Activated CD8-positive, alpha-beta memory T cell treated with anti-CD3 and anti-CD28 coated beads, Interleukin-2, amount 50 U/mL, for 24 hours (primary cell): ENCODE measurements around the gene REG4.

Source experiments
- DNase-seq: peaks from one replicate; pipeline ENCODE4 v3.0.0-alpha.2; 2020; ENCODE audit errors: extremely low read depth

The REG4 gene

GRCh38 chr1:119781434-119782210 lies 29.6 kb downstream of the REG4 start:
- no peak for DNase-seq

- no peak for DNase-seq
Observed at GRCh38 chr1:119779869-119780356, 31.3 kb downstream of the REG4 start.

DNA sequence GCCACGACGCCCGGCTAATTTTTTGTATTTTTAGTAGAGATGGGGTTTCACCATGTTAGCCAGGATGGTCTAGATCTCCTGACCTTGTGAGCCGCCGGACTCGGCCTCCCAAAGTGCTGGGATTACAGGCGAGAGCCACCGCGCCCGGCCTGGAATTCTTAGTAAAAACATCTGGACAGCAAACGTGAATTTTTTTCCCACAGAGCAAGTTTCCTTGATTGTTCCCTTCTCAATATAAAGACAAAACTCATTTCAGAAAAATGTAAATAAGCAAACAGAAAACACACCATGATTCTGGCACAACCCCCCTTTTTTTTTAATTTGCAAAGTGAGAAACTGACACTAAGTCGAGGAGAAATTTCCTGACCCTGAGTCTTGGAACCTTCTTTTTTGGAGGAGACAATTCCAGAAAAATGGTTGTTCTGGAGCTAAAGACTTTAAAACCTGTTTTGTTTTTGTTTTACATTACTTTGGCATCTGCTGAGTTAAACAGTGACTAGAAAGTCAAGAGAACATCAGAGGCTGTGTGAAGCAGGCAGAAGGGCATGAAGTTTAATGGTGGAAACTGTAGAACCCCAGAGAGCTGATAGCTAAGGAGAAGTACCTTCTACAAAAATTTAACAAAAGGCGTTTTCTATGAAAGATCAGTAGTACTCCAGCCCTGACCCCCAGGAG lies 32.2 kb downstream of the REG4 start:
- no peak for DNase-seq

- DNase-seq = no peak
Observed at GRCh38 chr1:119778359-119778758, 32.9 kb downstream of the REG4 start.

DNA sequence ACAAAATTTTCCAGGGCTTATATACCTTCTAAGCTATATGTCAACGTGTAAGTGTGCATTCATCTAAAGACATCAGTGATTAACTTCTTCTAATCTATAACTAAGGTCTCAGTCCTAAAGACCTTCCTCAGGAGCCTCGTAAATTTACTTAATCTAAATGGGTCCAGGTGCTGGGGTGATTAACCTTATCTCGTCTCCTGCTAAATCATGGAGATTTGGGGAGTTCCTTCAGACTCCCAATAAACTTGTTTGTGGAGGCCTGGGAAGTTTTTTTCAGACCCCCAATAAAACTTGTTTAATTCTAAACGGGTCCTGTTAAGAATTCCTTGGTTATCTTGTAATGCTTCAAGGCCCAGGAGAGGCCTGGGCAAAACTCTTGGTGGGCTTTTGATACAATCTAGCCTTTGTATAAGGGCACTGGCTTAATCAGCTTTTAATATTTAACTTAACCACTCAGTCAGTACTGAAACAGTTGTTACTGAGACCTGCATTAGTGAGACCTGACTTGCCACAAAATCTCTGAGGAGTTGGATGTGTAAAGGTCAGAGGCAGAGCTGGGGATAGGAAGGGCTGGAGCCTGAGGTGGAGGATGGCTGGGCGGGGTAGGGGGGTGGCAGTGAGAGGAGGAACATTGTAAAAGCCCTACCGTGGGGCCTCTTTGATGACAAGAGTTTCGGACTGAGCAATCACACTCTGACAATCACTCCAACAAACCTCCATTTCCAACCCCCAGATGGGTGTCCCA lies 36.3 kb downstream of the REG4 start:
- no peak for DNase-seq

DNA sequence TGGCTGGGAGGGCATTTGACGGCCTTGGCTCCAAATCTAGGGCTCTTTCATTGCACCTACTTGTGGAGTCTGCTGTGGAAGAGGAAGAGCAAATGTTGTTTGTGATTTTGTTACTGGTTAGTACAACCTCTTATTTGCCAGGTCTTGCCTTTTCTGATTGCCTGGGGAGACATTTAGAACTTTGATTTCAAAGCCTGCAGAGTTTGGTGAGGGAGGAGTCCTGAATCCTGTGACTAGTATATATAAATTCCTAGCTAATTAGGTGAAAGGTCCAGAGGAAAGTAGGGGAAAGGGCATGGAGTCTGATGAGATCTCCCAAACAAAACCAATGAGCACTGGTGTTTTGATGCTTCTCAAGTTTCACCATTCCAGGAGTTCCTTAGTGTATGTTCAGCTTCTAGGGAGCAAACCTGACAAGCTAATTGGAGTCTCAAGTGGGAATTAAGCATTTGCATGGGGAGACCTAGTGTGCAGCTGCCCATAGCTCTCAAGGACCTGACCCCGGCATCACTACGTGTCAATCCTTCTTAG lies 37.5 kb downstream of the REG4 start:
- DNase-seq = no peak

DNA sequence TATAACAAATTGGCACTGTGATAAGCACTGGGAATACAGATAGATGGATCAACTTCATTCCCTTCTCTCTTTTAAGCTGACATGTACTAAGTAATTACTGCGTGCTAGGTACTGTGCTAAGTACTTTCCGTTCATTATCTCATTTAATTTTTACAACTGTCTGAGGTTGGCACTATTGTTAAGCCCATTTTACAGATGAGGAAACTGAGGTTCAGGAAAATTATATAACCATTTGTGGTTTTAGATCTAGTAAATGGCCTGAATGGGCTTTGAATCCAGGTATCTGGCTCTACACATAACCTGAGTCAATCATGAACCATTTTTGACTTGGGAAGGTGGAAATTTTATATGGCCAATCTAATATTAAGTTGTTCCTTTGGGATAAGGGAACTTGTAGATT lies 39.0 kb downstream of the REG4 start:
- no peak for DNase-seq

DNA sequence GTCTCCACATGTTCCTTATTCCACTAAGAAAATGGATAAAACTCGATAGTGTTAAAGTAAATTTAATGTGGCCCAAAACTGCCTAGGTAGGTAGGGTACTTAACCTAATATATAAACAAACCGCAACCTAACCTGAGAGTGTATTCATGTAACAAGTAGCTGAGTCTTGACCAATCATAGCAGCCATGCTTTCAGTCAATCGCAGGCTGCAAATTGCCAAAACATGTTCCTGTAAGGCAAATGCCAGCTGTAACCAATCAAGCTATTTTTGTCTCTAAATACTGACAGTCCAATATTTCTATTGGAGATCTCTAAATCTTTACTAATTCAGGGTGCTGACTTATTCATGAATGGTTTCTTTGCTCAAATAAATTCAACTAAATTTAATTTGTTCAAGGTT lies 39.5 kb downstream of the REG4 start:
- no peak for DNase-seq

- no peak for DNase-seq
Observed at GRCh38 chr1:119771016-119771415, 40.2 kb downstream of the REG4 start.

GRCh38 chr1:119768778-119769177 lies 42.5 kb downstream of the REG4 start, which contains the start of gene HMGCS2:
Gene HMGCS2 (minus strand): TSS chr1:119768905. CDS start chr1:119768844, 61 bp downstream.
- no peak for DNase-seq

- DNase-seq = no peak
Observed at GRCh38 chr1:119767486-119767885, 43.8 kb downstream of the REG4 start.

- no peak for DNase-seq
Observed at GRCh38 chr1:119766374-119766794, 44.9 kb downstream of the REG4 start.

DNA sequence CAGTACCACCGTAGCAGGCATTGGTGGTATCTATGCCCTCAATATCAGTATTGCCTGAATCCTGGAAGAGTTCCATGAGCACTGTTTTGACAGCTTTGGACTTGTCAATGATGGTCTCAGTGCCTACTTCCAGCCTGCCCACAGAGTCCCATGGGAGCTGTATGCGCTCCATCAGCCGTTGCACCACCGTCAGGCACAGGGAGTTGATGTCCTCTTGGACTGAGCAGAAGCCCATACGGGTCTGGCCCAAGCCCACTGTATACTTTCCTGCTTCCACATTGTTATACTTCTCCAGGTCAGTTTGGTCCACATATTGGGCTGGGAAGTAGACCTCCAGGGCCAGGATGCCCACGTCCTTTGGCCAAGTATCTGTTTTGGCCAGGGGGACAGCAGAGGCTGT lies 47.0 kb downstream of the REG4 start:
- DNase-seq = no peak

DNA sequence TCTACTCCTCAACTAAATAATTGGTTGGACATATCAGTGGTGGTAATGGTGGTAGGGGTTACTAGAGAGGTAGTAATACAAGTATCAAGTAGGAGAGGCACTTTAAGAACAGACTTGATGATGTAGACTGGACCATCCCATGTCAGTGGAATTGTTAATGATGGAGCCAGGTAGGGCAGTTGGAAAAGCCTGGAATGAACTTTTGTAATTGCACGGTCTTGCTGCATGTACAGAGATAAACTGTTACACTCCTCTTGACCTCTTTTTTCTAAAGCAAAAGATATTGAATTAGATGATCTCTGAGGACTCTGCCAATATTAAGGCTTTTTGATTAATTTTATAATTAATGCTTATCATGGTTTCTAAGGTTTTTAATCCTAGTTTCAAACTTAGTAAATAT lies 48.3 kb downstream of the REG4 start:
- no peak for DNase-seq

GRCh38 chr1:119762409-119762808 lies 48.9 kb downstream of the REG4 start:
- DNase-seq = no peak

DNA sequence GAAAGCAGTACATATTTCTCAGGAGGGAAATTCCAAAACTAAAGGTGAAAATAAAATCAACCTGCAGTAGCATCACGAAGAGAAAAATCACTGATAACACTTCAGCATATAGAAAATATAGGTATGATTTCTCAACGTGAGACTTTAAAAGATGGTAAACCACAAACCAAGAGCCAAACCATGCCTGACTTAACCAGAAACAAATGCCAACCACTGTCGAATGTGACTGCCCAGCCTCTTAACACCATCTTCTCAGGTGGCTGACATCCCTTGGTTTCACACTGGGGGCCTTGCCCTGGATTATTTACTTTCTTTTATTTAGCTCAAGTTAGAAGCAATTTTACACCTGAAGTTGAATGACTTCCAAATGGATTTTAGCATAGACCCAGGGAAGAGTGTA lies 52.7 kb downstream of the REG4 start:
- no peak for DNase-seq

GRCh38 chr1:119752592-119752991 lies 58.7 kb downstream of the REG4 start:
- DNase-seq = no peak

- DNase-seq = no peak
Observed at GRCh38 chr1:119748040-119748439, 63.2 kb downstream of the REG4 start.

GRCh38 chr1:119747451-119747850 lies 63.8 kb downstream of the REG4 start:
- DNase-seq = no peak

DNA sequence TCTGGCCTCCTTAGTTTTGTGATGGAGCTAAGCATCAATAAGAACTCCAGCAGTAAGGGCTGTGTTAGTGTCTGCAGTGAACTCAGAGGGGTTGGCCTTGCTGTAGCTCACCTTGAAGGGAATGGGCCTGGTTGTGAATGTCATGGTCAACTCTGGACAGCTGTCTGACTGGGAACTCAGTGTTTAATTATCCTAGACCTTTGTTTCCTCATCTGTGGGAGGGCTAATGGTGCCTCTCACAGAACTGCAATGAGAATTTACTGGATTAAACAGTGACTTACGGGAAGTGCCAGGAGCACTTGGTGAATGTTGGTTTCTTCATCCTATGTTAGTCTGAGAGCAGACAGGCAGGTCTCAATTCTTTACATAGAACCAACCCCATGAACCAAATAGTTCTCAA lies 66.2 kb downstream of the REG4 start:
- no peak for DNase-seq

GRCh38 chr1:119744598-119744942 lies 66.7 kb downstream of the REG4 start:
- no peak for DNase-seq
